GM19240 (cell line): ENCODE results near the gene ASXL1.

Experiments
- DNase-seq: peaks from one replicate; pipeline ENCODE4 v3.0.0; 2011; ENCODE audit warnings: low spot score; ENCODE audit not compliant: insufficient read length

ASXL1 gene

GRCh38 chr20:32477594-32478512, 119.7 kb downstream of the ASXL1 start:
- DNase-seq = no peak

DNA sequence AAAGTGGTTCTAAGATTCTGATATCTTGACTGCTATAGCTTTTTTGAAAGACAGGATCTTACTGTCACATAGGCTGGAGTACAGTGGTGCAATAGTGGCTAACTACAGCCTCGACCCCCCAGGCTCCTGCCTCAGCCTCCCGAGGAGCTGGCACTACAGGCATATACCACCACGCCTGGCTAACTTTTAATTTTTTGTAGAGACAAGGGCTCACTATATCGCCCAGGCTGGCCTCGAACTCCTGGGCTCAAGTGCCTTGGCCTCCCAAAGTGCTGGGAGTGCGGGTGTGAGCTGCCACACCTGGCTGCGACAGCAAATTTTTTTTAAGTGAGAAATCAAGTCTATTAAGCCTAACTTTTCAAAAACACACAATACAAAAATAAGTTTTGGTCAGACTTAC, 120.4 kb downstream of the ASXL1 start:
- no peak for DNase-seq

GRCh38 chr20:32479012-32479411, 120.9 kb downstream of the ASXL1 start:
- DNase-seq = no peak

DNA sequence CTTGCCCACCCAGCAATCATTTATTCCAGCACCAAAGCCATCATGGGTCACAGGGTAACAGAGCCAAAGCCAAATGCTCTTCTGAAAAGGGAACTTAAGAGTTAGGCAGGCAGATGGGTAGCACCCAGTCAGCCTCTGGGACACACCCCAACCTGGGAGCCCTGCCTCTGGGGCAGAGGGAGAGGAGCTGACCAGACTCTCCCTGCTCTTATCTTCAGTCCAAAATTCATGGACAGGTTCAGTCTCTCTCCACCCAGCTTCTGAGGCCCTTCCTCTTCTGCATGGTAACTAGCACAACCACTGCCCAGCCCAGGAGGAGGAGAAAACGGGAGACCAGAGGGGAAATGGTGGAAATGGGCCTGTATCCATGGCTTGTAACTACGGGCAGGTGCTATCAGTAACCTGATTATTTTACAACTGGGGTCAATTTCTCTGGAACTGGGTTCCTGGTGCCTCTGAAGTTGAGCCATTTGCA, 121.6 kb downstream of the ASXL1 start:
- no peak for DNase-seq

GRCh38 chr20:32480371-32481241, 122.5 kb downstream of the ASXL1 start:
- DNase-seq = no peak

GRCh38 chr20:32481311-32482142, 123.4 kb downstream of the ASXL1 start:
- DNase-seq = no peak

GRCh38 chr20:32482143-32482441, 124.0 kb downstream of the ASXL1 start:
- no peak for DNase-seq

- DNase-seq = no peak
Measured at GRCh38 chr20:32482442-32483261, 124.5 kb downstream of the ASXL1 start.

DNA sequence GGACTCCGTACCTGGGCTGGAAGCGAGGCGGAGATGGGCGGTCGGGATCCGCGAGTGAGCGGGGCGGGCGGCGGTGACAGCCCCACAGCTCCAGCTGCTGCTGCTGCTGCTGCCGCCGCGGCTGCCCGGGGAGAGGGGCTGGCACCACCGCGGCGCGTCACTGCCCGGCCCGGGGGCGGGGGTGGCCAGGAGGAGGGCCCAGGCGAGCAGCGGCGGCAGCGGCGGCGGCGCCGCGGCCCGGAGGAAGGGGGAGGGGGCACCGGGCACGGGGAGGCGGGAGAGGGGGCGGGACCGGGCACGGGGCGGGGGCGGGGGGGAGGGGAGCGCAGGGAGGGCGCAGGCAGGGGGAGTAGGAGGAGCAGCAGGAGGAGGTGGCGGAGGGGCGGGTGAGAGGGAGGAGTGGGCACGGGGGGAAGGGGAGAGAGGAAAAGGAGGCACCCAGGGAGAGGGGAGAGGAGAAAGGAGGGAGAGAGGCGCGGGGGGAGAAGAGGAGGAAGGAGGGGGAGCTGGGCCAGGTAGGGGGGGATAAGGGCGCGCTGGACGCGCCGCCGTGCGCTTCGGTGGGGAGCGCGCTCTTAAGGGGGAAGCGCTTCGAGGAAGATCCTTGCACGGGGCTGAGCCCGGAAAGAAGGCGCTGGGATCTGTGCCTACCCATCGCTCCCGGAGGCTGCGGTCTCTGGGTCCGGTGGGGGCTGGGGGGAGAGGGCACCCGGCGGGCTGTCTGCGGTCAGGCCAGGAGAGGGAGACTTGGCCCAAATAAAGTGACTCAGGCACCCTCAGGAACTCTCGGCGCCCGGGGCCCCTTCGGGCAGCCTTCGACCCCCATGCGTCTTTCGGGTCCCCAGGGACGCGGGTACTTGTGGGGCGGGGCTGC, 125.5 kb downstream of the ASXL1 start:
- no peak for DNase-seq

GRCh38 chr20:32484225-32484957, 126.3 kb downstream of the ASXL1 start:
- DNase-seq = no peak

GRCh38 chr20:32484958-32485769, 127.0 kb downstream of the ASXL1 start:
- DNase-seq = peak; percentile 55

GRCh38 chr20:32485770-32486478, 127.8 kb downstream of the ASXL1 start:
- DNase-seq = no peak

- DNase-seq = no peak
Measured at GRCh38 chr20:32487381-32487780, 129.2 kb downstream of the ASXL1 start.

- no peak for DNase-seq
Measured at GRCh38 chr20:32488066-32488838, 130.1 kb downstream of the ASXL1 start.
